Dedifferentiated amniotic fluid mesenchymal stem cell (primary cell): Measurements from ENCODE around the gene LIPC.
A peak's percentile ranks its signal among the peaks of the same experiment; 100 is the strongest.

Experiments used
- DNase-seq: peaks from one replicate; pipeline ENCODE4 v3.0.0-alpha.2; 2016; ENCODE audit errors: extremely low spot score

Gene LIPC

DNA sequence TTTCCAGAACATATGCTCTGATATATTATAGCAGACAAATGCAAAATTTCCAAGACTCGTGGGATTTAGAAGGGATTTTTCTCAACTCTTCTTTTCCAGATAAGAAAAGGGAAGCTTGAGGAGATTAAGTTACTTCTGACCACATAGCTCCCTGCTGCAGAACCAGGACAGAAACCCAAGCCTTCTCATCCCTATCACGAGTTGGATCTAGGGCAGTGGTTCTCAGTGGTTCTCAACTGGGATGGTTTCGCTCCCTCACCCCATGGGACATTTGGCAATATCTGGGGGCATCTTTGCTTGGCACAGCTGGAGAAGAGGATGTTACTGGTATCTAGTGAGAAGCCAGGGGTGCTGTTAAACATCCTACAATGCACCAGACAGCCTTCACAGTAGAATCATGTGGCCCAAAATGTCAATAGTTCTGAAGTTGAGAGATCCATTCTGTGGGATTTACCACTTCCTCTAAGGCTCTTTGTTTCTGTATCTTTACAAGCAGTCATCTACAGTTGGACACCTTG, 64.2 kb downstream of the LIPC start:
- no peak for DNase-seq

DNA sequence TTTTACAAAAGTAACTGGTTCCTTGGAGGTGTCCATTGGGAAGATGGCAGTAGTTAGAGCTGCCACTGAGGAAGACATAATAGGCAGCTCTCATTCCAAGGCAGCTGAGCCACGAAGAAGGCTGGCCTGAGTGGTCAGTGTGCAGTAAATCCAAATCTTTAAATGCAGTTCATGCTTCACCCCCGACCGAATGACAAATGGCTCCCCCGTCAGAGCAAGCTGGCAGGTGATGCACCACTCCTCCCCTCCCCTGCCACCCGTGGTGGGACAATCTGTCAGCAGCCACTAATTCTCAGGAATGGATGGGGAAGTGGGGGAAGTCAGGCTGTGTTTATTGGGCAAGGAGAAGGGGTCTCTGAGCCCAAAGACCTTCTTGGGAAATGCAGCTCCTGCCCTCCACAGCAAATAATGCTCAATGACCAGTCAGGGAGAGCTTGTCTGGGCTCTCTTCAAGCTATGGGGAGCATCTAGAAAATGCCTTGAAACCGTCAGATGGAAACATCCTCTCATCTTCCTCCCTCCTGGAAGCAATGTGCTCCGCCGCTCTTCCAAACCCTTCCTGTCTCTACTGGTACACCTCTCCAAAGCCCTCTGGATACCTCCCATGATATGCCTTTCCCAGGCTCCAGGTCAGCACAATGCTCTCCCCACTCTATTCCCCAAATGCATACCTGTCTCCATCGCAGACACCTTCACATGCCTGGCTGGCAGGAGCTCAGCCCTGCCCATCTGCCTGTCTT, 65.4 kb downstream of the LIPC start:
- no peak for DNase-seq

DNA sequence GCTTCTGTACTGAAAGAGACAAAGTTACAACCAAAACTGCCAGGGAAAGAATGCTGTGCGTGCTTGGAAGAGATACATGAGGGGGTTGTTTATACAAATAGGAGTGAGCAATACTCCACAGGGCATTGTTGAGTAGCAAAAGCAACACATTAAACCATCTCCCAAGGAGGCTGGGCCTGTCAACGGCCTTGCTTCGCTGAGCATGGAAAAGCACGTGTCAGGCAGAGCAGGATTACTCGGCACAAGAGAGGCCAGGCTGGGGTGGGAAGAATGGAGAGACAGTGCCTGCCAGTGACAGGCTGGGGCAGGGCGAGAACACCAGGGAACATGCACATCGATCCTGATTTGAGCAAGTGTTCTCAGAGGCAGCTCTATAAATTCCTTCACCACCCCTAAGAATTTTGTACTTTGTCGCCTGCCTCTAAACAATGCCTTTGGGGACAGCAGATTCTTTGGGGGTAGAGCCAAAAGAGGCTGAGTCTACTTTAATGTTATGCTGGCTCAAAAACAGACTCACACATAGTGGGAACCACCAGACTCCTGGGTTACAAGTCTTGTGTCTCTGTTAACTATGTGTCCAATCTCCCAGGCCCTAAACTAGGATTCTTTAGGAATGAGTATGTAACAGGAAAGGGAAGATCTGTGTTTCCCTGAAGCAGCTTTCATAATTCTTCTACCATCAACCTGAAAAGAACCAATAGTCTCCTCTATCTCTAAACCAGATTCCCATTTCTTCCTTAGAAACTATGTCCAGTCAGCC, 67.2 kb downstream of the LIPC start:
- DNase-seq = peak; percentile 89

- DNase-seq = no peak
These were observed 69.2 kb downstream of the LIPC start for GRCh38 chr15:58501006-58501405.

GRCh38 chr15:58501636-58502188, 69.9 kb downstream of the LIPC start:
- DNase-seq = no peak

GRCh38 chr15:58503139-58504027, 71.6 kb downstream of the LIPC start:
- no peak for DNase-seq

DNA sequence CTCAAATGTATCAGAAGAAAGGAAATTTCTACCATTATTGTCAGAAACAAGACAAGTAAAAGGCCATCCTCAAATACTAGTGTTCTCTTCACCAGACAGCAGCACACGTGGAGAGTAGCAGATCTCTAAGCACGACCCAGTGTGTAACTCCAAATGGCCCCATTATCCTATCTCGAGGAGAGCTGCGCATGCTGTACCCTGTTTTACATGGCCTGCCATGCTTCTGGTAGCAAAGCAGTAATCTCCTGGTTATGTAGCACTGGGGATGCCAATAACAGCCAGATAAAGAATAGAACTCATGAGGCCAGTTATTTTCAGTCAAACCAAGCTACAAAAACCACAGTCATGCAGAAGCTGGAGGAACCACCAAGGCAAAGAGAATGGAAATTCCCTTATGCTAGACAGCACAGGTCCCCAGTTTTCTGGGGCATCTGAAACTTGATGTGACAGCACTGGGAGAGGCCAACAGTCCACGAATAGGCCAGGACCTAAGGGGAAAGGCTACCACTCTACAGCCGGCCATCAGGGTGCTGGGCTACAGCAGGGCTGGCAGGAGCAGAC, 73.0 kb downstream of the LIPC start:
- DNase-seq = no peak

GRCh38 chr15:58505581-58505980, 73.8 kb downstream of the LIPC start:
- DNase-seq = no peak

GRCh38 chr15:58506064-58506490, 74.3 kb downstream of the LIPC start:
- no peak for DNase-seq

DNA sequence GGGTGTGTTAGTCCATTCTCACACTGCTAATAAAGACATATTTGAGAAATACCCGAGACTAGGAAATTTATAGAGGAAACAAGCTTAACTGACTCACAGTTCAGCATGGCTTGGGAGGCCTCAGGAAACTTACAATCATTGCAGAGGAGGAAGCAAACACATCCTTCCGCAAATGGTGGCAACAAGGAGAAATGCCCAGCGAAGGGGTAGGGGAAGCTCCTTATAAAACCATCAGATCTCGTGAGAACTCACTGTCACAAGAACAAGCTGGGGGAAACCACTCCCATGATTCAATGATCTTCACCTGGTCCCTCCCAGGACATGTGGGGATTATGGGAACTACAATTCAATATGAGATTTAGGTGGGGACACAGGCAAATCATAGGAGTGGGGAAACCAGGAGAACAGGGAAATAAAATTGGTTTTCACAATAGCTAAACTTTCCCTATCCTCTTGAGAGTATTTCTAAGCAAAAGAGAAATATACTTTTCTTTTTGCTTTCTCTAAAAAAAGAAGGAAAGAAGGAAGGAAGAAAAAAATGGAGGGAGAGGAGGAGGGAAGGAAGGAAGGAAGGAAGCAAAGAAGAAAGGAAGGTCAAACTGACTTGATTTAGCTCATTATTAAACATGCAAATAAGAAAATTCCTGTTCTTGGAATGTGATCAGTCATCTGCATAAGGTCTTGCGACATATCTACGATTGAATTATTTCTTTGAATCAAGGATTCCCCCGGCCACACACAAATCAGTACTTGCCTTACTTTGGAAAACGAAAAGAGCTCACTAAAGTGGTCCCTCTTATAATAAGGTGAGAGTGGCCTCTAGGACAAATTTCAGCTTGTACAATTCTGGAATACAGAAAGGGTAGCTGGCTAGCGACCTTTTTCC, 75.2 kb downstream of the LIPC start:
- DNase-seq = no peak

DNA sequence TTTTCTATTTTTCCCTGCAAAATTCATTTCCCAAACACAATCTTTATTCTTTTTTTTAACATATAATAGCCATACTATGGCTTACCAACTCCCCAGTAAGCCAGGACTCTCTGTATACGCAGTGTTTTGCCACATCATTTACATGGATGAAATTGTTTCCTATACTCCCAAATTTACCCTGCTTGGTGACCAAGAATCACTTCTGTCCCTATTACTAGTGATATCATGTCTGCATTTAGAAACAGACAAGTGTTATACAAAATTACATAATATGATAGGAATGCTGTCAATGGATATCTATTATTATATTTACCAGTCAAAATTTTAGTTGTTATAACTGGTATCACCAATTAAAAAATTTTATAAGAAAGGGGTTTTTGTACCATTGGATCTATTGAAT, 77.8 kb downstream of the LIPC start:
- DNase-seq = no peak

GRCh38 chr15:58510715-58511598, 79.2 kb downstream of the LIPC start:
- no peak for DNase-seq

DNA sequence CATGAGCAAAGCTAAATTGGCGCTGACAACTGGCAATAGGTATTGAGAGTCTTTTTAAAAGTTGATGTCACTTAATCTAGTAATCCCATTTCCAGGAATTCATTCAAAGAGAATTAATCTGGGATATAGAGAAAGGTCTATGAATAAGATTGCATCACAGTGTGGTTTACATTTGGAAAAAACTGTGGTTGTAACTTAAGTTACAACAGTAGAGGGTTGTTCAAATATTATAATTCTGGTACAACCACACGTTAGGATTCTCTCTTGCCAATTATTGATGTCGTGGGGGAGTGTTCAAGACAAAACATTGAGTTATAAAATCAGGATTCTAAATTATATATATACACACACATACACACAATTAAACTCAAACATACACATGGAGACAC, 79.8 kb downstream of the LIPC start:
- no peak for DNase-seq

DNA sequence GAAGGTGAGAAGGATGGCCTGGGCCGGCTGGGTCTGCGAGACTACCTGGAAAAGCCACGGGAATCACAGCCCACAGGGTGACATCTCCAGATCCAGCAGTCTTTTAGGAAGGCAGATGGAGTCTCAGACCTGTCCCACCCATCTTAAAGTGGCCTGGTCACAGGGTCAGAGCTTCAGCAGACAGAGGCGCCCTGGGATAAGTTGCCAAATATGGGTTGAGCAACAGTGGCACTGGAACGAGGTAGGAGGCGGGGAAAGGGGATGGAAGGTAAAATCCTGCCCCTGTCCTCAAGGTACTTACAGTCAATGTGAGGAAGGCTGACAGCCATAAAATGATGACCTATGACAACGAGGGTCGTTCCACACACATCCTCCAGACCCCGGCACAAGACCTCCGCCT, 80.7 kb downstream of the LIPC start:
- no peak for DNase-seq

DNA sequence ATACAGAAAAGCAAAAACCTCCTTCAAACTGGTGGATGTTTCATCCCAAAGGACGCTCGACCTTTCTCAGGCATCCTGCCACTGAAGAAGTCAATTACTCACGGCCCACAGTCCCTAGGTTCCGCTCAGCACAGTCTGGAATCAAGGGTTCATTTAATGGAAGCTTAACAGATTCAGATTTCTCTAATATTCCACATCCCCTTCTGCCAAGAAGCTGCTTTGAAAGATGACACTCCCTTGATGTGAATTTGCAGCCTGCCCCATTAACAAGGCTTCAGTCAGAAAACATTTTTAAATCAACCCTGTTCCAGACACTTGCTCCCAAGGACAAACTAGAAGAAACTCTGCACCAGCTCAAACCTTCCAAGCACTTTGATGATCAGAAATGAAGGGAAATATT, 81.2 kb downstream of the LIPC start:
- DNase-seq = no peak

GRCh38 chr15:58513726-58514336, 82.0 kb downstream of the LIPC start:
- DNase-seq = no peak

- no peak for DNase-seq
These were observed 84.0 kb downstream of the LIPC start for GRCh38 chr15:58515807-58516206.

GRCh38 chr15:58517252-58517681, 85.5 kb downstream of the LIPC start:
- DNase-seq = no peak
